Measurements from ENCODE around the gene IQCB1.

- TF ChIP-seq POLR2AphosphoS5 (IDR thresholded peaks at IDR 0.05; ENCODE audit: low read depth, low read length) (no peak), CTCF (IDR thresholded peaks at IDR 0.05) (no peak), MXI1 (IDR thresholded peaks at IDR 0.05; ENCODE audit: low read depth, low read length) (no peak), REST (IDR thresholded peaks at IDR 0.05; ENCODE audit: low read depth, low read length) (no peak), YY1 (IDR thresholded peaks at IDR 0.05; ENCODE audit: low read depth) (no peak), USF1 (IDR thresholded peaks at IDR 0.05; ENCODE audit: borderline replicate concordance, low read depth) (no peak), RAD21 (IDR thresholded peaks at IDR 0.05; ENCODE audit: low read length) (no peak), JUND (IDR thresholded peaks at IDR 0.05) (no peak), EP300 (IDR thresholded peaks at IDR 0.05; ENCODE audit: borderline replicate concordance in 1 of 2, low read depth in 1 of 2, low read length in 1 of 2) (no peak)
Observed at GRCh38 chr3:121803771-121804320, 31.0 kb downstream of the IQCB1 start.

Measured in SK-N-SH (cell line).